CD4-positive, alpha-beta T cell treated with Interleukin-21 for 1 hour (primary cell): ENCODE data around the gene MKRN1.
"Not testable (repeated sequence)": the region's sequence is repeated elsewhere in the genome, so short reads cannot be mapped to it uniquely, and the experiment has no call there.

Experiments used
- DNase-seq: peaks from one replicate; pipeline ENCODE4 v3.0.0-alpha.2; 2020

The MKRN1 gene

DNA sequence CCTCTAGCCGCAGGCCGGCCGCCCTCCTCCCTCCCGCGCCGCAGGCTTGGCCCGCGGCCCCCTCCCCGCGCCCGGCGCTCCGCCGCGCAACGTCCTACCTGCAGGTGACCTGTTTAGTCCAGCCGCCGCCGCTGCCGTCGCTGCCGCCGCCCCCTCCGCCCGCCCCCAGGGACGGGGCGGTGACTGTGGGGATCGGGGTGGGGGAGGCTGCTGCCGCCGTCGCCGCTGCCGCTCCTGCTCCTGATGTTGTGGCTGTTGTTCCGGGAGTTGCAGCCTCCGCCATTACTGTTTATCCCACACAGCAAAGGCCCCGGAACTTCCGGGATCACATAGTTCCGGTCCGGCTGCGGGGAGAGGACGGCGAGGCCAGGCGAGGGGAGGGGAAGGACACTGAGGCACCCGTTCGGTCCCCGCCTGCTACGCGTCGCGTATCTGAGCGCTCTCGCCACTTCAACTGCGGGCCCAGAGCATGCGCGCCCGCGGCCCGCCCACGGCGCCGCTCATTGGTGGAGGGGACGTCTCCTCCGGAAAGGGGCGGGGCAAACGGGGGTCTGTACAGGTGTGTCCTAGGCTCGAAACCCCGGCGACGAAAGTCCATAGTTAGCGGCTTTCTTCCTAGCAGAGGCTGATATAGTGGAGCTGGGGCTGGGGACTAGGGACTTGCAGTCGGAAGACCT, at the start of gene MKRN1:
TSS of gene MKRN1 (minus strand) at position 444 of the 677 bp plus-strand sequence. CDS start at position 283, 161 bp downstream.
- DNase-seq, result peak; percentile 93

- DNase-seq, result no peak
Measured at GRCh38 chr7:140526787-140527664, 47.7 kb upstream of the MKRN1 start.

DNA sequence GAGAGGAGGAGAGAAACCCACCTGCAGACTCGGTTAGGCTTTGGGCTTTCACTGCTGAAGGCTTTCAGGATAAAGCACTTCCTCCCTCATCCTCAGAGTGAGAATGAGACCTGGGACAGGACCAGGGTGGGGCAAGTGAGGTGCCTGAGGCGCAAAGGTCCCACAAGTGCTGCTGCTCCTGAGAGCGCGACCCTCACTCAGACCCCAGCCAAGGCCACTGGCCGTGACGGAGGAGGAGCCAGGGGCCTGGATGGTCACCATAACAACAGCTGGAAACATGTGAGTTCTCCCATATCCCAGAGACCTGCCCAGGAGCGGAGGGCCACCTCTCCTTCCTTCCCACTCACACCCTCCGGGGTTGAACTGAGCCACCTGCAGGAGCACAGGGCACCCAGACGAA, 46.9 kb upstream of the MKRN1 start:
- no peak for DNase-seq

- DNase-seq, result peak; percentile 11
Measured at GRCh38 chr7:140525743-140526142, 46.4 kb upstream of the MKRN1 start.

GRCh38 chr7:140521421-140521820, 42.1 kb upstream of the MKRN1 start:
- no peak for DNase-seq

DNA sequence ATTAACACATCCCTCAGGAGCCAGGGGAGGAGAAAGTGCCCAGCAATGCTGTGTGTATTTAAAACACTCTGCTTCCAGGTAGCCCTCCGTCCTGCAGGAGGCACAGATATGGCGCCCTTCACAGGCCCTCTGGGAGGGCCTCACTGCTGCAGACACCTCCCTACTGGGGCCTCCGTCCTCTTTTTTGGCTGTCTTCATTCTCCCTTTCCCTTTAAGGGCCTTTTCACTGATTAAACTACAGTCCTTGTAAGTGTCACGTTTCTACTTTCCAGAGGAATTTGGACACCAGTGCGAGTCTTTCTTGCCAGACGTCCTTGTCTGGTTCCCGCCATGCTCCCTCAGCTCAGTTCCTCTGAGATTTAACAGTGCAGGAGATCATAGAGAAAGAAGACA, 39.7 kb upstream of the MKRN1 start:
- DNase-seq, result no peak

DNA sequence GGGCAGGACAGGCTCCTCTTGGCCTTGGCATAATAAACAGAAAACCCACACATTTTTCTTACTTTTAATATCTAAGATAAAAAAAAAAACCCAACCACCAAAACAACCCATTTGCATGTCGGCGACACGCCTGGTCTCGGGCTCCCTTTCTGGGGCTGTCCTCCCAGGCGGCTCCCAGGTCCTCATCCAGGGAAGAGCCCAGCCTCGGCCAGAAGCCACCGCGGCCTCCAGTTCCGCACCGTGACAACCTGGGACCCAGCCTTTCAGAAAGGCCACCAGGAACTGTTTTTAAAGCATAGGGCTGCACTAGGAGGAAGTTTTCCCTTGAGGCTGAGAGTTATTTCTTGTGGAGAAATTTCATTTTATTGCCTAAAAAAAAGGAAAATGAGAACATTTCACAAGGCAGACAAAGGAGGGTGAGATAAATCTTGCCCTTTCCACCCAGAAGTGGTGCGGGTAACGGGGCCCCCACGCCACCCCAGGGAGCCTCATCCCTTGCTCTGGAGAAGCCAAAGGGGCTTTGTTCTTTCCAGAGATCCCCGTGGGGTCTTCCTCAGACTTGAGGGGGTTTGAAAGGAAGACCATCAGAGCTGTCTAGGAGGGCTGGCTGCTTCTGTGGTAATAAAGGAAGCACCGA, 39.2 kb upstream of the MKRN1 start:
- DNase-seq, result no peak

- peak; percentile 56 for DNase-seq
Measured at GRCh38 chr7:140517546-140518369, 38.5 kb upstream of the MKRN1 start.

GRCh38 chr7:140512317-140513000, 33.2 kb upstream of the MKRN1 start:
- DNase-seq, result no peak

DNA sequence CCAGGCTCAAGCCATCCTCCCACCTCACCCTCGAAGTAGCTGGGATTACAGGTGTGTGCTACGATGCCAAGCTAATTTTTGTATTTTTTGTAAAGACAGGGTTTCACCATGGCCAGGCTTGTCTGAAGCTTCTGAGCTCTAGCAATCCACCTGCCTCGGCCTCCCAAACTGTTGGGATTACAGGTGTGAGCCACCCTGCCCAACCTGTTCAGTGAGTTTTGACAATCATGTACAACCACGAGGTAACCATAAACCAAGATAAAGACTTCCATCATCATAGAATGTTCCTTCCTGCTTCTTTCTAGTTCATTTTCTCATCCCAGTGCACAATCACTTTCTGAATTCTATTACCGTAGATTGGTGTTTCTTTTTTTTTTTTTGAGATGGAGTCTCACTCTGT, 30.5 kb upstream of the MKRN1 start:
- DNase-seq, result no peak

DNA sequence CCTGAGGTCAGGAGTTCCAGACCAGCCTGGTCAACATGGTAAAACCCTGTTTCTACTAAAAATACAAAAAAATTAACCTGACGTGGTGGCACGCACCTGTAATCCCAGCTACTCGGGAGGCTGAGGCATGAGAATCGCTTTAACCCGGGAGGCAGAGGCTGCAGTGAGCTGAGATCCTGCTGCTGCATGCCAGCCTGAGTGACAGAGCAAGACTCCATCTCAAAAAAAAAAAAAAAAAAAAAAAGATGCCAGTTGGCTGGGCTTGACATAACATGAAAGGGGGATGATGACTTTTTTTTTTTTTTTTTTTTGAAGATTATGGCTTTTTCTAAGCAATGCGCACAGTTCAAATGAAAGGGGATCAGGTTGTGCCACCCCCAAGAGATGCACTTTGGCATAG, 28.3 kb upstream of the MKRN1 start:
- DNase-seq, result not testable (repeated sequence)

GRCh38 chr7:140506788-140507464, 27.6 kb upstream of the MKRN1 start:
- DNase-seq, result no peak

- no peak for DNase-seq
Measured at GRCh38 chr7:140501966-140502365, 22.7 kb upstream of the MKRN1 start.

GRCh38 chr7:140497807-140498206, 18.5 kb upstream of the MKRN1 start:
- not testable (repeated sequence) for DNase-seq

GRCh38 chr7:140497241-140497769, 18.0 kb upstream of the MKRN1 start:
- DNase-seq, result no peak

GRCh38 chr7:140495514-140496097, 16.3 kb upstream of the MKRN1 start:
- DNase-seq, result no peak

- DNase-seq, result no peak
Measured at GRCh38 chr7:140494867-140495266, 15.6 kb upstream of the MKRN1 start.

DNA sequence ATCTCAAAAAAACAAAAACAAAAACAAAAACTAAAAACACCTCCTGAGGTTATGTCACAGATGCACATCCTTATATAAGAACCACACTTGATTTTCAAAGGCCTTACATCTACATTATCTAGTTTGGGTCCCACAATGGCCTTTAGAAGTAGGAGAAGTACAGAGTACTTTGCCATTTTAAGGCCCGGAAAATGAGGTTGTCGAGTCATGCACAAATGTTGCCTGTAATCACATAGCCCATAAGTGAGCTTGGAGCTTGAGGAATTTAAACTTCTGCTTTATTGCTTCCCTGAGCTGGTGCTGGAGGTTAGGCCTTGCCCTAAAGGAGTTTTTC, 9.7 kb upstream of the MKRN1 start:
- no peak for DNase-seq

- DNase-seq, result no peak
Measured at GRCh38 chr7:140485500-140486265, 6.4 kb upstream of the MKRN1 start.

- no peak for DNase-seq
Measured at GRCh38 chr7:140484951-140485499, 5.7 kb upstream of the MKRN1 start.
